ENCODE data around the gene PPM1L. TPM values are rescaled to one million over a fixed set of nuclear protein-coding genes. Genes with fewer than 3 reads are reported as not detected.
"Not testable (repeated sequence)": the region's sequence is repeated elsewhere in the genome, so short reads cannot be mapped to it uniquely, and the experiment has no call there.

The PPM1L gene
- total RNA-seq = 1 to 10 TPM; 2.2 to 2.7 TPM

DNA sequence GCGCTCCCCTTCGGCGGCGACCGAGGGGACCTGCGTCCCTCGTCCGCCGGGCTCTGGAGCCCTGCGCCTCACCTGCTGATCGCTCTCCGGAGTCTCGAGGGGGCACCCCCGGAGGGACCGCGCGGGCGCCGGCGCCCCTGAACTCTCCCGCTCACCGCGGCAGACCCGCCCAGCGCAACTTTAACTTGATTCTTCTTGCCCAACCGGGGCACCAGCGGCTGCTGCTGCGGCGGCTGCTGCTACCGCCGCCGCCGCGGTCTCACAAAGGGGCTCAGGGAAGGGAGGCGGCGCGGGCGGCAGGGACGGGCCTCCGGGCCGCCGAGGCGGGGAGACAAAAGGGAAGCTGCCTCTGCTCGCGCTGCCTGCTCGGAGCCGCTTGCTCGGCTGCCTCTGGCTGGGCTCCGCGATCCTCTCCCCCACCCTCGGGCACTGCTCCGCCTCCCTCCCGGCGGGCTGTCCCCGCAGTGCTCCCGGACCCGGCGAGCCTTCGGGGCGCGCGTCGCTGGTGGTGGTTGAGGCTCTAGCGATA lies at the start of gene PPM1L:
PPM1L (plus strand) TSS at position 456 of the 529 bp plus-strand sequence.
- H3K9me3 Mint-ChIP-seq = no peaks in the 10 kb centered on the region
- intact Hi-C loops (cut with micrococcal nuclease) = loop anchor here (1.0 to 2.0 kb wide), 6 partner anchors 45 to 465 kb away; partner anchors contain the start of genes IFT80, KPNA4, NMD3 and SMC4
- peak within 1 kb of the TSS; percentile 95 for H3K4me3 Mint-ChIP-seq
- H3K27me3 Mint-ChIP-seq = peaks cover 12% of the 10 kb centered on the region
- POLR2A ChIA-PET = interaction anchor here (0.8 to 3.0 kb wide), 4 partner anchors 10 to 307 kb away, joined by 3 to 12 read pairs (median 4); partner anchors contain the start of gene TRIM59
- peak; percentile 64 for DNase-seq
- CTCF ChIA-PET = interaction anchor here (0.7 to 2.2 kb wide), 2 partner anchors 186 to 1152 kb away, joined by 3 to 8 read pairs; no protein-coding TSS in a partner anchor
- H3K36me3 Mint-ChIP-seq = no peaks in the 10 kb centered on the region
- H3K4me1 Mint-ChIP-seq (ENCODE audit: low read depth) = peaks cover 26% of the 10 kb centered on the region
- H3K27ac Mint-ChIP-seq = peak within 1 kb of the TSS; percentile 90

DNA sequence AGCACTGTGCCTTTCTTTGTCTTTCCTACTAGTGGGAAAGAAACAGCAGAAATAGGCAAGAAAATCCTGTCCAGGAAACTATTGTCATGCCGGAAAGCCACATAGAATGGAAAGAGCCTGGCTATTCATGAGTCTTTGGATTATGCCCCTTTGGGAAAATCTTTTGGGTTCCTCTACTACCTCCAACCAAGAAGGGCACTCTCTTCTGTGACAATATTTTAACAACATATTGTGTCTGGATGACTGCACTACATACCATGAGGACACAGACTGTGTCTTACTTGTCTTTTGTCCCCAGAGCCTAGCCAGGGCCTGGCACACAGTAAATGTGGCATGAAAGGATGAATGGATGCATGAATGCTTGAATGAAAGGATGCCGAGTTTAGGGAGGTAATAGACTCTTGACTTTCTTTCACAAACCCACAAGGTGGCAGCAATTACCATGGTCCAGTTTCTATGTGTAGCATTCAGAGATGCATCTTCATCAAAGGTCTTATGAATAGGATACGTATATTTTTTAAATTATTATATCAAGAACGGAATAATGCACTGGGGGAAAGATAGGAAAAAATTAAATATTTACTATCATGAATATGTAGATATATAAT lies 48.7 kb upstream of the PPM1L start:
- no peak for DNase-seq
- H3K4me3 Mint-ChIP-seq = no peak overlapping the region
- POLR2A ChIA-PET = no interaction called here
- CTCF ChIA-PET = interaction anchor here (1.1 to 4.8 kb wide), 4 partner anchors 9 to 235 kb away, joined by 4 to 63 read pairs (median 6); no protein-coding TSS in a partner anchor
- H3K9me3 Mint-ChIP-seq = no peaks in the 10 kb centered on the region
- peaks cover 31% of the 10 kb centered on the region for H3K27me3 Mint-ChIP-seq
- intact Hi-C loops (cut with micrococcal nuclease) = loop anchor here (1.0 to 2.0 kb wide), 2 partner anchors 235 to 718 kb away; no protein-coding TSS in a partner anchor
- H3K36me3 Mint-ChIP-seq = no peaks in the 10 kb centered on the region
- H3K4me1 Mint-ChIP-seq (ENCODE audit: low read depth) = no peaks in the 10 kb centered on the region
- H3K27ac Mint-ChIP-seq = no peak overlapping the region

- Mint-ChIP-seq H3K4me3 (no peak overlapping the region), H3K27me3 (peaks cover 35% of the 10 kb centered on the region)
- CTCF ChIA-PET = interaction anchor here (1.3 to 4.8 kb wide), 5 partner anchors 13 to 233 kb away, joined by 4 to 63 read pairs (median 4); no protein-coding TSS in a partner anchor
These were observed 46.4 kb upstream of the PPM1L start for GRCh38 chr3:160709477-160710182.

GRCh38 chr3:160713144-160713543 lies 42.9 kb upstream of the PPM1L start:
- H3K4me1 Mint-ChIP-seq (ENCODE audit: low read depth); H3K27ac Mint-ChIP-seq; POLR2A ChIA-PET; DNase-seq; H3K4me3 Mint-ChIP-seq; H3K36me3 Mint-ChIP-seq; intact Hi-C loops (cut with micrococcal nuclease); H3K9me3 Mint-ChIP-seq: not testable (repeated sequence)
- CTCF ChIA-PET = interaction anchor here (1.6 kb wide), 1 partner anchor 229 kb away, joined by 4 read pairs; no protein-coding TSS in a partner anchor
- H3K27me3 Mint-ChIP-seq = peaks cover 16% of the 10 kb centered on the region

More at GRCh38 chr3:160709477-160710182, 46.4 kb upstream of the PPM1L start:
- no peaks in the 10 kb centered on the region for H3K9me3 Mint-ChIP-seq
- no peak for DNase-seq
- no peaks in the 10 kb centered on the region for H3K4me1 Mint-ChIP-seq (ENCODE audit: low read depth)
- H3K36me3 Mint-ChIP-seq = no peaks in the 10 kb centered on the region
- H3K27ac Mint-ChIP-seq = no peak overlapping the region
- intact Hi-C loops (cut with micrococcal nuclease) = no loop called here
- POLR2A ChIA-PET = no interaction called here

GRCh38 chr3:160719710-160720109 lies 36.3 kb upstream of the PPM1L start:
- no peaks in the 10 kb centered on the region for H3K4me1 Mint-ChIP-seq (ENCODE audit: low read depth)
- no peaks in the 10 kb centered on the region for H3K9me3 Mint-ChIP-seq
- no peaks in the 10 kb centered on the region for H3K36me3 Mint-ChIP-seq
- ChIA-PET POLR2A (no interaction called here), CTCF (interaction anchor here (1.4 kb wide), 1 partner anchor 222 kb away, joined by 5 read pairs; no protein-coding TSS in a partner anchor)
- no peak for DNase-seq
- intact Hi-C loops (cut with micrococcal nuclease) = no loop called here
- H3K27ac Mint-ChIP-seq = no peak overlapping the region
- H3K4me3 Mint-ChIP-seq = no peak overlapping the region
- peaks cover 6% of the 10 kb centered on the region for H3K27me3 Mint-ChIP-seq

DNA sequence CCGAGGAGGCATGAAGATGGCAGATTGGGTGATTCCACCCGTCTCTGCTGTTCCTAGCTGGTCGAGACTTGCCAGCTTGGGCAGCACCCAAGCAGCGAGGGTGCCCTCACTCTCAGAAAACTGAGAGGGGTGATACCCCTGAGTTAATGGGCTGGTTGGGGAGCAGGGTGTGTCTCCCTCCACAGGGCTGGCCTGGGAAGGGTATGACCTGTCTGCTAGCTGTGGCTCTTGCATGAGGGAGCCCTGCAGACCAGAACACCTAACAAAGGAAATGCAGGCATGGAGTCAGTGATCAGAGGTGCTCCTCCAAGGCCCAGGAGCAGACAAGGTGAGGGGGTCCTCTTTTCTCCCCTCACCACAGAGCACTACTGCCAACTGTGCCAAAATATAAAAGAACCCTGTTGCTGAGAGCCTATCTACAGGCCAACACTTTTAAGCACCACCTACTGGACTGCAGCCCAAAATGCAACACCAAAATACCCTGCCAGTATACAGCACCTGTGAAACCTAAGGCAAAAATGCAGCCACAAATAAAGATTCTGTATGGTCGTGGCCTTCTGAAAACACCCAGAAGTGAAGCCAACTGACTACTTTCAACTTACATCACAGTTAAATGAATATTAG lies 35.8 kb upstream of the PPM1L start:
- H3K4me1 Mint-ChIP-seq (ENCODE audit: low read depth) = no peaks in the 10 kb centered on the region
- H3K4me3 Mint-ChIP-seq = no peak overlapping the region
- no peak overlapping the region for H3K27ac Mint-ChIP-seq
- ChIA-PET CTCF (interaction anchor here (1.4 kb wide), 1 partner anchor 221 kb away, joined by 5 read pairs; no protein-coding TSS in a partner anchor), POLR2A (no interaction called here)
- DNase-seq = no peak
- no peaks in the 10 kb centered on the region for H3K36me3 Mint-ChIP-seq
- peaks cover 6% of the 10 kb centered on the region for H3K27me3 Mint-ChIP-seq
- intact Hi-C loops (cut with micrococcal nuclease) = no loop called here
- no peaks in the 10 kb centered on the region for H3K9me3 Mint-ChIP-seq

GRCh38 chr3:160722331-160722730 lies 33.7 kb upstream of the PPM1L start:
- Mint-ChIP-seq H3K36me3 (no peaks in the 10 kb centered on the region), H3K27ac (no peak overlapping the region), H3K4me3 (no peak overlapping the region), H3K4me1 (ENCODE audit: low read depth) (no peaks in the 10 kb centered on the region), H3K27me3 (peaks cover 6% of the 10 kb centered on the region), H3K9me3 (no peaks in the 10 kb centered on the region)
- ChIA-PET POLR2A (no interaction called here), CTCF (no interaction called here)
- no peak for DNase-seq
- intact Hi-C loops (cut with micrococcal nuclease) = no loop called here

DNA sequence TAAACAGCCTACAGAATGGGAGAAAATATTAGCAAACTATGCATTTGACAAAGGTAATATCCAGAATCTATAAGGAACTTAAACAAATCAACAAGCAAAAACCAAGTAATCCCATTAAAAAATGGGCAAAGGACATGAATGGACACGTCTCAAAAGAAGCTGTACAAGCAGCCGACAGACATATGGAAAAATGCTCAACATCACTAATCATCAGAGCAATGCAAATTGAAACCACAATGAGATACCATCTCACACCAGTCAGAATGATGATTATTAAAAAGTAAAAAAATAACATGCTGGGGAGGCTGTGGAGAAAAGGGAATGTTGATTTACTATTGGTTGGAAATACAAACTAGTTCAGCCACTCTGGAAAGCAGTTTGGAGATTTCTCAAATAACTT lies 30.7 kb upstream of the PPM1L start:
- peaks cover 6% of the 10 kb centered on the region for H3K27me3 Mint-ChIP-seq
- ChIA-PET POLR2A (no interaction called here), CTCF (no interaction called here)
- DNase-seq = no peak
- no peak overlapping the region for H3K27ac Mint-ChIP-seq
- intact Hi-C loops (cut with micrococcal nuclease) = no loop called here
- H3K4me1 Mint-ChIP-seq (ENCODE audit: low read depth) = no peaks in the 10 kb centered on the region
- no peaks in the 10 kb centered on the region for H3K36me3 Mint-ChIP-seq
- H3K9me3 Mint-ChIP-seq = no peaks in the 10 kb centered on the region
- no peak overlapping the region for H3K4me3 Mint-ChIP-seq

- Mint-ChIP-seq H3K9me3 (no peaks in the 10 kb centered on the region), H3K36me3 (no peaks in the 10 kb centered on the region), H3K27me3 (peaks cover 10% of the 10 kb centered on the region), H3K4me3 (no peak overlapping the region), H3K27ac (no peak overlapping the region), H3K4me1 (ENCODE audit: low read depth) (no peaks in the 10 kb centered on the region)
- CTCF ChIA-PET = no interaction called here
- POLR2A ChIA-PET = no interaction called here
- intact Hi-C loops (cut with micrococcal nuclease) = no loop called here
- no peak for DNase-seq
These were observed 20.2 kb upstream of the PPM1L start for GRCh38 chr3:160735826-160736225.

DNA sequence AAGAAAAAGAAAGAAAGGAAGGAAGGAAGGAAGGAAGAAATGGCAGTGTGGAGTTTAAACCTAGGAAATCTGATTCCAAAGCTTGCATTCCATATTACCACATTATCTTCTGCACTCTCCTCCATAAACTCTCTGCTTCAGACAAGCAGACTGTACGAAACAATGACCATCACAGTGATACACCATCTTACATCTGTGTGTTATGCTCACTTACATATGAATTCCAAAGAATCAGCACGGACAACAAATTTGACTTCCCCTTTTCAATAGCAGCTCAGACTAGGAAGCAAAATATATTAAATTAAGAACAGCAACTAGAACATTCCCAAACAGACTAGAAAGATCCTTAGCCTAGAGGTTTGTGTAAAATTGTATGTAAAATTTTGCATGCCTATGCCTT lies 18.0 kb upstream of the PPM1L start:
- ChIA-PET CTCF (interaction anchor here (0.7 to 1.2 kb wide), 2 partner anchors 28 to 133 kb away, joined by 3 to 4 read pairs; no protein-coding TSS in a partner anchor), POLR2A (no interaction called here)
- no peaks in the 10 kb centered on the region for H3K4me1 Mint-ChIP-seq (ENCODE audit: low read depth)
- no peak overlapping the region for H3K27ac Mint-ChIP-seq
- intact Hi-C loops (cut with micrococcal nuclease) = no loop called here
- no peaks in the 10 kb centered on the region for H3K9me3 Mint-ChIP-seq
- no peak for DNase-seq
- peaks cover 13% of the 10 kb centered on the region for H3K27me3 Mint-ChIP-seq
- no peaks in the 10 kb centered on the region for H3K36me3 Mint-ChIP-seq
- no peak overlapping the region for H3K4me3 Mint-ChIP-seq

- no peak overlapping the region for H3K27ac Mint-ChIP-seq
- POLR2A ChIA-PET = no interaction called here
- intact Hi-C loops (cut with micrococcal nuclease) = no loop called here
- no peaks in the 10 kb centered on the region for H3K4me1 Mint-ChIP-seq (ENCODE audit: low read depth)
- H3K9me3 Mint-ChIP-seq = no peaks in the 10 kb centered on the region
- no peak for DNase-seq
- CTCF ChIA-PET = no interaction called here
- peaks cover 21% of the 10 kb centered on the region for H3K27me3 Mint-ChIP-seq
- no peaks in the 10 kb centered on the region for H3K36me3 Mint-ChIP-seq
- no peak overlapping the region for H3K4me3 Mint-ChIP-seq
These were observed 17.0 kb upstream of the PPM1L start for GRCh38 chr3:160739079-160739478.

DNA sequence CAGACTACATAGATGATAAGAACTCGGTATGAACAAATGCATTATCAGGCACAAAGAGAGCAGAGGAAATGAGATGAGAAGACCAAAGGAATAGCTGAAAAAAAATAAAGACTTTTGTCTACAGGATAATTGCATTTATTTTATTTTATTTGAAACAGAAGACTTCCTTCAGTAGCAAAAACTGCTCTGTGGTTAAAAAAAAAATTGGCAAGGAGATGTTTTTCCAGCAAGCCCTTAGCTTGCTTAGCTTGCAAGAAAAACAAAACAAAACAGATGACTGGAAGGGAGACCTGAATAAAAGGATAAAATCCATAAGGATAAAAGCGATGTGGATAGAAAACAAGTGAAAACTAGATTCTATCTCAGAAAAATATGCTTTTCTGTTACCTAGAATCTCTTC lies 9.1 kb upstream of the PPM1L start:
- no peak for DNase-seq
- Mint-ChIP-seq H3K27me3 (peaks cover 21% of the 10 kb centered on the region), H3K27ac (no peak overlapping the region), H3K4me3 (no peak overlapping the region), H3K4me1 (ENCODE audit: low read depth) (no peaks in the 10 kb centered on the region), H3K36me3 (no peaks in the 10 kb centered on the region), H3K9me3 (no peaks in the 10 kb centered on the region)
- ChIA-PET POLR2A (no interaction called here), CTCF (interaction anchor here (1.3 kb wide), 1 partner anchor 195 kb away, joined by 3 read pairs; no protein-coding TSS in a partner anchor)
- intact Hi-C loops (cut with micrococcal nuclease) = no loop called here

Data from activated CD4-positive, alpha-beta memory T cell treated with anti-CD3 and anti-CD28 coated beads for 36 hours (primary cell).